Measurements from ENCODE around the gene TCF7L1.

TCF7L1 gene

GRCh38 chr2:85130407-85130806 lies 2.8 kb upstream of the TCF7L1 start:
- Histone ChIP-seq H3K79me2 (peaks cover 3% of the 10 kb centered on the region), H2AFZ (no peak overlapping the region), H3K4me3 (ENCODE audit: low read depth, low read length) (no peak overlapping the region), H3K9me3 (ENCODE audit: control insufficient read depth, low read length) (no peaks in the 10 kb centered on the region), H3K36me3 (ENCODE audit: control insufficient read depth, insufficient read depth, low read length) (no peaks in the 10 kb centered on the region), H3K27me3 (ENCODE audit: control insufficient read depth, insufficient read depth, low read length) (no peaks in the 10 kb centered on the region), H3K9ac (no peak overlapping the region), H3K4me2 (ENCODE audit: low read length) (no peak overlapping the region), H3K4me1 (peaks cover 3% of the 10 kb centered on the region), H3K27ac (no peak overlapping the region)
- no peak for TF ChIP-seq CTCF (IDR thresholded peaks at IDR 0.05)

GRCh38 chr2:85131116-85131515 lies 2.1 kb upstream of the TCF7L1 start:
- Histone ChIP-seq H3K27me3 (ENCODE audit: control insufficient read depth, insufficient read depth, low read length) (no peaks in the 10 kb centered on the region), H3K9me3 (ENCODE audit: control insufficient read depth, low read length) (no peaks in the 10 kb centered on the region)
- peak; percentile 52 for TF ChIP-seq CTCF (IDR thresholded peaks at IDR 0.05)

GRCh38 chr2:85132397-85132796 lies 795 bp upstream of the TCF7L1 start:
- Histone ChIP-seq H3K4me2 (ENCODE audit: low read length) (peak overlapping the region; percentile 95), H3K9ac (peak overlapping the region; percentile 3), H3K4me1 (peaks cover 3% of the 10 kb centered on the region), H3K4me3 (ENCODE audit: low read depth, low read length) (peak overlapping the region; percentile 71), H3K79me2 (peaks cover 3% of the 10 kb centered on the region), H3K27me3 (ENCODE audit: control insufficient read depth, insufficient read depth, low read length) (no peaks in the 10 kb centered on the region), H3K36me3 (ENCODE audit: control insufficient read depth, insufficient read depth, low read length) (no peaks in the 10 kb centered on the region), H2AFZ (peak overlapping the region; percentile 69), H3K27ac (peak overlapping the region; percentile 37), H3K9me3 (ENCODE audit: control insufficient read depth, low read length) (no peaks in the 10 kb centered on the region)
- no peak for TF ChIP-seq CTCF (IDR thresholded peaks at IDR 0.05)

More at GRCh38 chr2:85131116-85131515, 2.1 kb upstream of the TCF7L1 start:
- Histone ChIP-seq H3K9ac (no peak overlapping the region), H3K4me1 (peaks cover 3% of the 10 kb centered on the region), H3K4me2 (ENCODE audit: low read length) (no peak overlapping the region), H3K27ac (no peak overlapping the region), H2AFZ (no peak overlapping the region), H3K36me3 (ENCODE audit: control insufficient read depth, insufficient read depth, low read length) (no peaks in the 10 kb centered on the region), H3K79me2 (peaks cover 3% of the 10 kb centered on the region), H3K4me3 (ENCODE audit: low read depth, low read length) (no peak overlapping the region)

GRCh38 chr2:85133751-85134254 lies 611 bp downstream of the TCF7L1 start:
- Histone ChIP-seq H3K27ac (peak overlapping the region; percentile 59), H2AFZ (peak overlapping the region; percentile 78), H3K4me3 (ENCODE audit: low read depth, low read length) (peak overlapping the region; percentile 59), H3K27me3 (ENCODE audit: control insufficient read depth, insufficient read depth, low read length) (no peaks in the 10 kb centered on the region), H3K9ac (peak overlapping the region; percentile 17), H3K36me3 (ENCODE audit: control insufficient read depth, insufficient read depth, low read length) (no peaks in the 10 kb centered on the region), H3K9me3 (ENCODE audit: control insufficient read depth, low read length) (no peaks in the 10 kb centered on the region), H3K79me2 (peaks cover 3% of the 10 kb centered on the region), H3K4me1 (peaks cover 3% of the 10 kb centered on the region), H3K4me2 (ENCODE audit: low read length) (peak overlapping the region; percentile 66)
- TF ChIP-seq CTCF (IDR thresholded peaks at IDR 0.05) = no peak

GRCh38 chr2:85134255-85134895 lies 1.2 kb downstream of the TCF7L1 start:
- H3K4me2 ChIP-seq (ENCODE audit: low read length) = peak overlapping the region; percentile 66
- TF ChIP-seq CTCF (IDR thresholded peaks at IDR 0.05) = no peak
- H3K9me3 ChIP-seq (ENCODE audit: control insufficient read depth, low read length) = no peaks in the 10 kb centered on the region
- H3K4me1 ChIP-seq = peaks cover 3% of the 10 kb centered on the region
- H3K27ac ChIP-seq = peak overlapping the region; percentile 59
- peak overlapping the region; percentile 59 for H3K4me3 ChIP-seq (ENCODE audit: low read depth, low read length)
- no peaks in the 10 kb centered on the region for H3K27me3 ChIP-seq (ENCODE audit: control insufficient read depth, insufficient read depth, low read length)
- peaks cover 3% of the 10 kb centered on the region for H3K79me2 ChIP-seq
- peak overlapping the region; percentile 17 for H3K9ac ChIP-seq
- no peaks in the 10 kb centered on the region for H3K36me3 ChIP-seq (ENCODE audit: control insufficient read depth, insufficient read depth, low read length)
- H2AFZ ChIP-seq = peak overlapping the region; percentile 78

All from parathyroid adenoma (tissue), 2 donors.